NCI-H187 (cell line): Measurements from ENCODE around the gene CDC16.
"Not testable (repeated sequence)": the region's sequence is repeated elsewhere in the genome, so short reads cannot be mapped to it uniquely, and the experiment has no call there.

ENCODE experiments used
- DNase-seq, 2 experiments: peaks; one replicate each; lab custom pipeline; 2025; lab: John Stamatoyannopoulos, UW

CDC16 gene, protein sequence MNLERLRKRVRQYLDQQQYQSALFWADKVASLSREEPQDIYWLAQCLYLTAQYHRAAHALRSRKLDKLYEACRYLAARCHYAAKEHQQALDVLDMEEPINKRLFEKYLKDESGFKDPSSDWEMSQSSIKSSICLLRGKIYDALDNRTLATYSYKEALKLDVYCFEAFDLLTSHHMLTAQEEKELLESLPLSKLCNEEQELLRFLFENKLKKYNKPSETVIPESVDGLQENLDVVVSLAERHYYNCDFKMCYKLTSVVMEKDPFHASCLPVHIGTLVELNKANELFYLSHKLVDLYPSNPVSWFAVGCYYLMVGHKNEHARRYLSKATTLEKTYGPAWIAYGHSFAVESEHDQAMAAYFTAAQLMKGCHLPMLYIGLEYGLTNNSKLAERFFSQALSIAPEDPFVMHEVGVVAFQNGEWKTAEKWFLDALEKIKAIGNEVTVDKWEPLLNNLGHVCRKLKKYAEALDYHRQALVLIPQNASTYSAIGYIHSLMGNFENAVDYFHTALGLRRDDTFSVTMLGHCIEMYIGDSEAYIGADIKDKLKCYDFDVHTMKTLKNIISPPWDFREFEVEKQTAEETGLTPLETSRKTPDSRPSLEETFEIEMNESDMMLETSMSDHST

DNA sequence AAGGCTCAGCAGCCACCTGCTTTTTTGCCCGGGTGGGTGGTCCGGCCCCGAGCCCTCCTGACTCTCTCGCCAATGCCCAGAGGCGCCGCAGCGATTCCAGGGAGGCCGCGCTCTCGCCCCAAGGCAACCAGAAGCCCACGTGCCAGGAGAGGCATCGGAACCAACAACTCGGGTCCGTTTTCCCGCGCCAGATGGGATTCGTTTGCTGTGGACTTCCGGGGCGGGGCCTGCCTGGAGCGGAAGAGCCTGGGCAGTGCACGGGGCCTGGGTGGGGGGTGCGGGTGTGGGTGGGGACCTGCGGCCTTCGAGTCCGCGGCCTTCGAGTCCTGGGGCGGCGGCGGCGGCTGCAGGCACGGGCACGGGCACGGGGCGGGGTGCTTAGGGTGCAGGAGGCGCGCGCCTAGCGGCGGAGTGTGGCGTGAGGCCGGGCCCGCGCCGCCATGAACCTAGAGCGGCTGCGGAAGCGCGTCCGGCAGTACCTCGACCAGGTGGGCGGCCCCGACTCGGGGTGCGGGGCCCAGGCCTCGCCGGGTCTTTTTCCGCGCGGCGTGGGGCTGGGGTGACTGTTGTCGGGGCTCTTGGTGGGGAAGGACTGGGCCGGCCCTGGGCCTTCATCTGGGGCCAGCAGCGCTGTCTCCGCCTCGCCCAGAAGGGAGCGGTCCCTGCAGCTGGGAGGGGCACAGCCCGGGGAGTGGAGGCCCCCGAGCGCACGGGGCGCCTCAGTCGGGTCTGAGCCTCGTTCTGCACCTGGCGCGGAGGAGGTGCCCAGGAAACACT, at the start of gene CDC16:
Gene CDC16, plus strand, starts transcription at position 253 of the 777 bp plus-strand sequence. Its CDS starts 188 bp downstream, at position 441.
- peak; percentile 85 to 99 for DNase-seq

DNA sequence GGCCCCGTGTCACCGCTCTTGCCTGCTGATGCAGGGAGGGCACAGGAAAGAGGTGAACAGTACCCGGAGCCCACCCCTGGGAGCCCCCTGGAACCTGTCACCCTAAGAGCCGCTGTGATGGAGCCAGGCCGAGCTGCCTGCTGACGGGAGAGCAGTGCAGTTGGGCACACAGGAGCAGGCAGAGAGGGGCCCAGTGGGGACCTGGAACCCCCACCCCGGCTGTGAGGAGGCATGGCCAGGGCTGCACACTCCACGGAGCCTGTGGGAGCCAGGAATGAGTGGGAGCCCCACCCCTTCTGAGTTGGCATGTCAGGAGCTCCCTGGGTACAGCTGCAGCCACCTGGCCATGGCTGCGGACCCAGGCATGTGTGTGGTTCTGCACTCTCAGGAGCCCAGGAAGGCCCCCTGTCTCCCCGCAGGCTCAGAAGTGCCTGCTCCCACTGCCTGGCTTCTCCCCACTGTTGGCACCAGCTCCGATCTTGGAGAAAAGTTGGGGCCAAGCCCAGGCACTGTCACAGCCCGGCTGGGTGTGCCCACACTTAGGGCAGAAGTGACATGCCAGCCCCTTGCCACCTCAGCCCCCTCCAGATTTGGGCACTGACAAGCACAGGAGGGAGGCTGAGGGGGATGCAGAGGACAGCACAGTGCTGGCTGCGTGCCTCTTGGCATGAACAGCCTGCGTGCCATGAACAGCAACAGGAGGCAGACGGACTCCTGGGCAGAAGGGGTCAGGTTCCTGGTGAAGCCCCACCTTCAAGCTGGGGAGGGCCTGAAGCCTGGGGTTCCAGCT, 49.3 kb upstream of the CDC16 start:
- no peak for DNase-seq

DNA sequence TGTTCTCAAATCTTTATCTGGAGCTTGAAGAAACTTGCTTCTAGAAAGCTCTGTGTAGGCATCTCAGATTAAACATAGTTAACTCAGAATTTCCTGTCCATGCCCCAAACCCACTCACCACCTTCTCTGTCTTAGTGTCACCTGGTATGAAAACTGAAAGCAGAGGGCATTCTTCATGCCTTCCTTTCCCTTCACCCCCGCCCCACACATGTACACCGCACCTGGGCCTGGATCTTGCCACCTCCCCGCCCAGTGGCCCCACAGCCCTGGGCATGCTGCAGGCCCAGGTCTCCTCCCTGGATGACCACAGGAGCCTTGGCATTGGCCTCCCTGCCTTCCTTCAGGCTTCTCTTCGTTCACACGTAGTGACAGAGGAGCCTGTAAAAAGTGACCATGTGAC, 39.8 kb upstream of the CDC16 start:
- DNase-seq, result no peak

DNA sequence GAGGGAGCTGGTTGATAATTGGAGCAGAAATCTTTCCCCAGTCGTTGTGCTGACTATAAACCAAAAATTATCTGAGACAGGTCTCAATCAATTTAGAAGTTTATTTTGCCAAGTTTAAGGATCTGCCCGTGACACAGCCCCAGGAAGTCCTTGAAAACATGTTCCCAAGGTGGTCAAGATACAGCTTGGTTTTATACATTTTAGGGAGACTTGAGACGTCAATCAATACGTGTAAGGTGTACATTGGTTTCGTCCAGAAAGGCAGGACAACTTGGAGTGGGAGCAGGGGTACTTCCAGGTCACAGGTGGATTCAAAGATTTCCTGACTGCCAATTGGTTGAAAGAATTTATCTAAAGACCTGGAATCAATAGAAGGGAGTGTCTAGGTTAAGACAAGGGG, 38.1 kb upstream of the CDC16 start:
- no peak for DNase-seq

DNA sequence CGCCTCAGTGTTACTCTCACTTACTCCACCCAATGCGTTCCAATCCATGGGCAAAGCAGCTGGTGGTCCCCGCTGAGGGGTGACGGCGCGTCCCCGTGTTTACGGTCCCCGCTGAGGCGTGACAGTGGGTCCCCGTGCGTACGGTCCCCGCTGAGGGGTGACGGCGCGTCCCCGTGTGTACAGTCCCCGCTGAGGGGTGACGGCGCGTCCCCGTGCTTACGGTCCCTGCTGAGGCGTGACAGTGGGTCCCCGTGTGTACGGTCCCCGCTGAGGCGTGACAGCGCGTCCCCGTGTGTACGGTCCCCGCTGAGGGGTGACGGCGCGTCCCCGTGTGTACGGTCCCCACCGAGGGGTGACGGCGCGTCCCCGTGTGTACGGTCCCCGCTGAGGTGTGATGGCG, 36.1 kb upstream of the CDC16 start:
- no peak for DNase-seq

DNA sequence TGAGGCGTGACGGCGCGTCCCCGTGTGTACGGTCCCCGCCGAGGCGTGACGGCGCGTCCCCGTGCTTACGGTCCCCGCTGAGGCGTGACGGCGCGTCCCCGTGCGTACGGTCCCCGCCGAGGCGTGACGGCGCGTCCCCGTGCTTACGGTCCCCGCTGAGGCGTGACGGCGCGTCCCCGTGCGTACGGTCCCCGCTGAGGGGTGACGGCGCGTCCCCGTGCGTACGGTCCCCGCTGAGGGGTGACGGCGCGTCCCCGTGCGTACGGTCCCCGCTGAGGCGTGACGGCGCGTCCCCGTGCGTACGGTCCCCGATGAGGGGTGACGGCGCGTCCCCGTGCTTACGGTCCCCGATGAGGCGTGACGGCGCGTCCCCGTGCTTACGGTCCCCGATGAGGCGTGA, 35.2 kb upstream of the CDC16 start:
- not testable (repeated sequence) for DNase-seq

DNA sequence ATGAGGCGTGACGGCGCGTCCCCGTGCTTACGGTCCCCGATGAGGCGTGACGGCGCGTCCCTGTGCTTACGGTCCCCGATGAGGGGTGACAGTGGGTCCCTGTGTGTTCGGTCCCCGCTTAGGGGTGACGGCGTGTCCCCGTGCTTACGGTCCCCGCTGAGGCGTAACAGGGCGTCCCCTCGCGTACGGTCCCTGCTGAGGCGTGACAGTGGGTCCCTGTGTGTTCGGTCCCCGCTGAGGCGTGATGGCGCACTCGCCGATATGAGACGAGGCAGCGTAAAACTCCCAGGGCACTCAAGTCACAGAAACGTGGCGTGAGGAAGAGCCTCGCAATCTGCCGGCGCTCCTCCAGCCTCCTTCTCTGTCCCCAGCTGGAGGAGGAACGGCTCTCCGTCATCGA, 34.7 kb upstream of the CDC16 start:
- DNase-seq, result no peak

DNA sequence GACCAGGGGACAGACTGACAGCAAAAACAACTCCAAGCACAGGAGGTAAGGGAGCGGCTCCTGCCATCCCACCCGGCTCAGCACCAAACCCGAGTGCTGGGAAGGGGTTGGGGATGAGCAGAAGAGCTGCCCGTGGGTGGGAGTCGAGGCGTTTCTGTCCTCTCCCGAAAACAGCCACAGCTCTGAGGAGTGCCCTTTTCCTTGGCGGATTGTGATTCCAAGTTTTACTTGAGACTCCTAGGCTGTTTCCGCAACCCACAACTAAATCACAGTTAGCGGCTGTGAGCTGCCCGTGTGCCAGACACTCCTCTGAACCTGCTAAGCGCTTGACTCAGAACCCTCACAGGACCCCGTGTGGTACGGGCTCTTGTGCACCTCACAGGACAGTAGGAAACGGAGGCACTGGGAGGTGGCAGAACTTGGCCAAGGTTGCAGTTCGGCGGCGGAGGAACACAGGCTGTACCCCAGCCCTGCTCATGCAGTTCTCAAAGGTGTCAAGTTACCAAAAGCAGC, 34.2 kb upstream of the CDC16 start:
- no peak for DNase-seq

DNA sequence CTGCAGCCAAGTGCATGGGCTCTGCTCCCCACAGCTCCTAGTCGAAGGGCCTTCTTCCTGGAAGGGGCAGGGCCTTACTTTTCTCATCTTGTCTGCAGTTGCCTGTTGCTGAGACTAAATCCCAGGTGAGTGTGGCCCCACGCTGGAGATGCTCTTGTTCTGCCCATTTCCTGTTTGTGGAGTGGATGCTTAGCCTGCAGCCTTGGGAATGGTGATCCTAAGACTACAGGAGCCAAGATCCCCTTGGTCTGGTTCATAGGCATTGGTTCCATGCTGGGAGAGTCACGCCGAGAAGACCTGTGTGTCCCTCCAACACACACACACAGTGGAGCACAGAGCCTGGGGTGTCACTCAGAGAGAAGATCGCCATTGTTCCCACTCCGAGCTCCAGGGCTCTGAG, 32.1 kb upstream of the CDC16 start:
- no peak for DNase-seq

DNA sequence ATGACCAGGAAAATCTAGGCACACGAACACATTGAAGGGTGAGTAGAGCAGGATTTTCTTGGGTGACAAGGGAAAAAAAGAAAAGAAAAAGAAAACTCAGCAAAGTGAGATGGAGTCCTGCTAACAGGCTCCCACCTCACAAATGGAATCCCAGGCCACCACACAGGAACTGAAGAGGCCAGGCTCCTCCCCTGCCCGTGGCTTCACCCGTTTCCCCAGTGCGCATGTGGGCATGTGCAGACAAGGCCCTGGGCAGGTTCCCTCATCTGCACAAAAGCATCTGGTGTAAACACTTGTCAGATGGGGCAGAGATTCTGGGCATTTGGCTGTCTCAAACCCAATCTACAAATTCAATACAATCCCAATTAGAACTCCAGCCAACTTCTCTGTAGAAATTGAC, 31.2 kb upstream of the CDC16 start:
- DNase-seq, result no peak

DNA sequence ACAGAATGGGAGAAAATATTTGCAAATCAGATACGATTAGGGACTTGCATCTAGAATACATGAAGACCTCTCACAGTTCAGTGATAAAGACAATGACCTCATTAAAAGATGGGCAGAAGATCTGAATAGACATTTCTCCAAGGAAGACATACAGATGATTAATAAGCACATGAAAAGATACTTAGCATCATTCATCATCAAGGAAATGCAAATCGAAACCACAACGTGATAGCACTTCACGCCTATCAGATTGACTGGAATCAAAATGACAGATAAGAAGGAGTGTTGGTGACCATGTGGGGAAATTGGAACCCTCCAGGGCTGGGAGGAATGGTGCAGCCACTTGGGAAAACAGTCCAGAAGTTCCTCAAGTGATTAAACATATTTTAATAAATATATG, 29.8 kb upstream of the CDC16 start:
- no peak for DNase-seq

DNA sequence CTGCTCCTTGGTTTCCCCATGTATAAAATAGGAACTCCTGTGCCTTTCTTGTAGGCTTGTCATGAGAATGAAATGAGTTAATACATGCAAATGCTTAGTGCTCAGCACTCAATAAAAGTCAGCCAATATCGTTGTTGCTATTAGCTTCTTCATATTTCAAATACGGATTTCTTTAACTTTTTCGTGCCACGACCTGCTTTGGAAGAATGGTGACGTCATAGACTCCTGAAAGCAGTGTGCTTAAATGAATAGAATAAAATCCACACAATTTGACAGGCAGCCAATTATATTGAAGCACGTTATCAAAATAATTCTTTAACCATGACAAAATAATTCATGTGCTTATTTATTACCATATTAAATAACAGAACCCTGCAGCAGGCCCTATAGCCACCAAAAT, 26.6 kb upstream of the CDC16 start:
- DNase-seq, result no peak

DNA sequence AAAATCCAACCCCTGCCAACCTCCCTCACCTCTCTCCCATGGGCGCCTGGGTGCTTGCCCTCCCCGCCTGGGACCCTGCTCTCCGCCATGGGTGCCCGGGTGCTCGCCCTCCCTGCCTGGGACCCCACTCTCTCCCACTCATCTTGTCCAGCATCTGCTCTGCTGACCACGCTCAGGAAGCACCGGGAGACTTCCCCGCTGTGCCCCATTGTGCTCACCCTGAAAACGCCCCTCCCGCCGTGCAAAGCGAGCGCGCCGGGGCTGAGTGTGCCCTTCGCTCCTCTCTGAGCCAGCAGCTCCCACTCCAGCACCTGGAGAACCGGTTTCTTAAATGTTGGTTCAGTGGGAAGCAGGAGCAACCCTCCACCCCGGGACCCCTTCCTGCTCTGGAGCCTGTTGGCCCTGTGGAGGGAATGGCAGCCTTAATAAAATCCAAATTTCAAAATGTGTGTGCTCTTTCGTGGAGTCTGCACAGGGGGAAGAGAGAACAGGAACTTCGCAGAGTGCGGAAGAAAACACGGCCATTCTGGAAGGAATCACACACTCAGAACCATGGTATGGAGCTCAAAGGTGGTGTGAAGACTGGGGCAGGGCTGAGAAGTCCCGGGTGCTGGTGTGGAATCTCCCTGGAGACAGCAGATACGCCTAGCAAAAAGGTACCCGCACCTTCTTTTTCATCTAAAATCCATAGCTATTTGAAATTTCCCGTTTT, 23.1 kb upstream of the CDC16 start:
- DNase-seq, result no peak

DNA sequence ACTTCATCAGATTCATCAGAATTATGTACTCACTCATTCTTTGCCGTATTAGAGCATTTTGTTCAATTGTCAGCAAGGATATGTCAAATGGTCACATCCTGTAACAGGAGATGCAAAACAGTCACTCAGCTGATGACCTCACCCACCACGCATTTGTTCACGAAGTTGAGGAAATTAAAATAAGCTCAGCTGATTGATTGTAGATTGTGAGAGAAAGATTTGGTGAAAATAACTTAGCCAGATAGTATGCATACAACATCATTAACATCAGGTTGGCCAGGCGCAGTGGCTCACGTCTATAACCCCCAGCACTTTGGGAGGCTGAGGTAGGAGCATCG, 22.6 kb upstream of the CDC16 start:
- no peak for DNase-seq

DNA sequence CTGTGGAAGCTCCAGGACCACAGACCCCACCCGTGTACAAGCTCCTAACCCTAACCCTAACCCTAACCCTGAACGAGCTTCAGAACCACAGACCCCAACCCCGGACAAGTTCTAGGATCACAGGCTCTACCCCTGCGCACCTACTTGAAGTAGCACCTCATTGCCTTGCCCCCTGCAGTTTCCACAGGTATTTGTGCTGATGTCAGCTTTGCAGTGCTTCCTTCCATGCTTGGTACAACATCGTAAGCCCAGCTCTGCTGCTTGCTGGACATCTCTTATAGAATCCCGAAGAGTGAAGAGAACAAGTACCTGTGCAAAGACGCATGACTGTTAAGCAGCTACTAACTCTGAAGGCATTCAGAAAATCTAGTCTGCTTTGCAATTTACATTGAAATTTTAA, 20.7 kb upstream of the CDC16 start:
- DNase-seq, result no peak

DNA sequence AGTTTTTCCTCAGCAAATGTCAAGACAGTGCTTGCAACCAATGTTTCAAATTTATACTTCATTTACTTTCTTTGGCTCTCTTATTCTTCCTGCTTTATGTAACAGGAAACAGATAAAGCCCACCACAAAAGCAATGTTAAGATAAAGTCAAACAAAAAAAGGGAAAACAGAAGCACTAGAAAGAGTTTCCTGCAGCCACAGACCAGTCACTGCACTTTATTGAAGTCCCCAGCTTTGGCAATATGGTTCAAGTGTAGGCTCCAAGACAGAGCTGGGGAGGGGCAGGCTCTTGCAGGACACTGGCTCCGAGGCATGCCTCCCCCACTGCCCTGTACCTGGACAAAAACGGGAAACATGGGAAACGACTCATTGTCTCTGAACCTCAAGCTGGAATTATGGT, 15.3 kb upstream of the CDC16 start:
- no peak for DNase-seq

DNA sequence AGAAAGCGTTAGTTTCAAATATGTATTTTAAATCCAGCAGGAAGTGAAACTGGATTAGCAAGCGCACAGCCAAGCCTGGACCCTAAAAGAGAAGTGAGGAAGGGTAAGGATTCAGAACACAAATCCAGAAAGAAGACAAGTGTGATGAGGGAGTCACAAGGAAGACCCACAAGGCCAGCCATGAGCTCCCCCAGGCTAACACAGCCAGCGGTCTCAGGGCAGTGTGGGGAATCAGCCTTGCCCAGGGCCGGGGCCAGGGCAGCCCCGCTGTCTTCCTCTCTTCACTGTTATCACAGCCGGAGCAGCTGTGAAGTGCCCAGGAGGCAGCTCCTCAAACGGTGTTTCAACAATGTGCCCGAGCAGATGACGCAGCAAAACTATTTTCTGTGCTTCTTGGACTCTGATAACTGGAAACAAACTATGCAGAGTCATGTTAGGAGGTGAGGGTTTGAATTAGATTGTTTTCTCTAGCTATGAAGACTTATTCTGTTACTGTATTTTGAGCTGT, 12.2 kb upstream of the CDC16 start:
- no peak for DNase-seq

DNA sequence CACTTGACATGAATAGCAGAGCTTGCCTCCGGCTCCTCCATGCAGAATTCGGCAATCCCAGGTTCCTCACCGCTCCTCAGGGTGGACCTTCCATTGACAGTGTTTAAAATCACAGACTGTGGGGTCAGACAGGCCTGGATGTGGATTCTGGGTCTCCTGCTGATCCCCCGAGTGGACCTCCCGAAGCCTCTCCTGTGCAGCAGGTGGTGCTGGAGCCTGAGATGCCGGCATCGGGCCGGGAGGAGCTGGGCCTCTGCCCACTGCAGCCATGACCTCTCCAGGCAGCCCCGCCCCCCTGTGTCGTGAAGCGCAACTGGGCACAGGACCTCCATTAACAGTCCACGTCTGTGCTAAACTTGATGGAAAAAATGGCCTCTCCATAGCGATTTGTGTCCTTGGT, 10.5 kb upstream of the CDC16 start:
- no peak for DNase-seq

DNA sequence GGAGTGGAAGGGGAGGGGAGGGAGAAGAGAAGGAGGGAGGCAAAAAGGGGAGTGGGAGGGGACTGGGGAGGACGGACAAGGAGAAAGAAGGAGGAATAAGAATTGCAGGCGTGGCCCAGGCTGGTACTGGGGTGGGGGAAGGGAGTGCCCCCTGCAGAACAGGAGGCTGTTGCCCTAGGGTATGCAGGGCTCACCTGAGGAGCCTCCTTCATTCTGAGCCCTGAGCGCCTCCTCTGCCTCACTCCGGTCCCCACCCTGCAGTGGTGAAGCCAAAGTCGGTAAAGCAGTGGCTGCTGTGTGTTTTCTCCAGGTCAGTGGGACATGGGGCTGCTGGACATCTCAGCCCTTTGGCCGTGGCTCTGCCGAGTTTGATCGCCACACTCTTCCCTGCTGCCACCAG, 9.1 kb upstream of the CDC16 start:
- DNase-seq, result no peak

DNA sequence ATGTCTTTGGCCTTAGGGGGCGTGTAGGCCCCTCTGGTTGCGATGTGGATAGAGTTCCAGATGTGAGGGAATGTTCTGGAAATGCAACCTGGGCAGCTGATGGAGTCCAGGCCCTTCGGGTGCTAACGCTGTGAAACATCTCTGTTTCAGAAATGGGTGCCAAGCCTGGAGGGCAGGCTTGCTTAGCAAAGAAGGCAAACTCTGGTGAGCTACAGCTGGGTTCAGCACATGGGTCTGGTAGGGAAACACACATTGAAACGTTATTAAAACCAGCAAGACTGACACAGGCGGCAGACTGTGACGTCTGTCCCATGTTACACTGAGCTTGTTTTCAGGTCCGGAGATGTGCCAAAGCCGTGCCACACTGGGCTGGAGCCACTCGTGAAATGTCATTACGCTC, 8.6 kb upstream of the CDC16 start:
- no peak for DNase-seq

DNA sequence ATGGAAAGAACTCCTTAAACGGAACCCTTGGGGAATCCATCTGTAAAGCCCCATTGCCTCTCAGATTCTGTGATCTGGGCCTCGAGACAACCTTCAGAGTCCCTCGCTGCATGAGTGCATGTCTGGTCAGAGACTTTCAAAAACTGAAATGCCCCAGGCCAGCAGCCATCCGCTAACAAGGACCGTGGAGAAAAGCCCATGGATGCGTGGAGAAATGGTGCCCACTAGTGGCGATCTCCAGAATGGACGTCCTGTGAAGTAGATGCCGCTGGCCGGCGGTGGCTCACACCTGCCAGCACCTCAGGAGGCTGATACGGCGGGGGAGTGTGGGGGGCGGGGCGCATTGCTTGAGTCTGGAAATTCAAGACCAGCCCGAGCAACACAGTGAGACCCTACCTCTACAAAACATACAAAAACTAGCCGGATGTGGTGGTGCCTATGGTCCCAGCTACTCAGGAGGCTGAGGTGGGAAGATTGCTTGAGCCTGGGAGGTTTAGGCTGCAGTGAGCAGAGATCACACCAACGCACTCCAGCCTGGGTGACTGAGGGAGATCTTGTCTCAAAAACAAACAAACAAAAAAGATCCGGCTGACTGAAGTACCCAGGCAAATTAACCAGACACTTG, 7.9 kb upstream of the CDC16 start:
- DNase-seq, result peak; percentile 91 to 97
